GM21528 (cell line): ENCODE data around the gene RTN4.

ENCODE experiments used
- ATAC-seq: cut with Tn5 transposase; IDR thresholded peaks from one replicate; pipeline ENCODE4 v1.9.1; 2021; ENCODE audit warnings: mild to moderate bottlenecking, moderate library complexity; ENCODE audit not compliant: unreplicated experiment, low FRiP score

RTN4 gene

DNA sequence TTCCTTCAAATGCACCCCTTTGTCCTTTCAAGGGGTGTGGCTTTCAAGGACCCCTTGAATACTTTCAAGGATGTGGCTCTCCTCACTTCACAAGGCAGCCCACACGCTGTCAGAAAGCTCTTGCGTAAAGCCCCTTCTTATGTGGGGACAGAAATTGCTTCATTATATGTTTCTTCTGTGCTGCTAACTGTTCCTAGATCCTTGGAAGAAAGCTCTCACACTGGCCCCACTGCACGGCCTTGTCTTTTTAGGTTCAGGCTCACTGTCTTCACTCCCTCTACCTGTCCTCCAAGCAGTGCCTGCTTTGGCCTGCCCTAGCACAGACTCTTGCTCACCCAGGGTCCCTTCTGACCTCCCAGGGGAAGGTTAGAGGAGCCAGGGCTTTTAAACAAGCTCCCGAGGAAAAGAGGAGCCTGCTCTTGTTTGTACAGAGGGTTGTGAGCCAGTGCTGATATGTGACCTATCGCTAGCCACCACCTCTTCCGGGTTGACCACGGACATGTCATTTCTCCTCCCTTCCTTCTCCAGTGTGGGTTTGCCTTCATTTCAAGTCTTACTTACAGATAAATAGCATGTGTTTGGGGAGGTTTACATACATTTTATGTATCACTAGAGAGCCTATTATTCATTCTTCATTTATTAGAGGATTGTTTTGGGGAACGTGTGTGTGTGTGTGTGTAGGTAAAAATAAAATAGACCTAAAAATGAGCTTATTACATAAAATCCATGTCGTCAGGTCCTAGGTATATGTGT is 94.7 kb downstream of the RTN4 start:
- ATAC-seq: no peak

DNA sequence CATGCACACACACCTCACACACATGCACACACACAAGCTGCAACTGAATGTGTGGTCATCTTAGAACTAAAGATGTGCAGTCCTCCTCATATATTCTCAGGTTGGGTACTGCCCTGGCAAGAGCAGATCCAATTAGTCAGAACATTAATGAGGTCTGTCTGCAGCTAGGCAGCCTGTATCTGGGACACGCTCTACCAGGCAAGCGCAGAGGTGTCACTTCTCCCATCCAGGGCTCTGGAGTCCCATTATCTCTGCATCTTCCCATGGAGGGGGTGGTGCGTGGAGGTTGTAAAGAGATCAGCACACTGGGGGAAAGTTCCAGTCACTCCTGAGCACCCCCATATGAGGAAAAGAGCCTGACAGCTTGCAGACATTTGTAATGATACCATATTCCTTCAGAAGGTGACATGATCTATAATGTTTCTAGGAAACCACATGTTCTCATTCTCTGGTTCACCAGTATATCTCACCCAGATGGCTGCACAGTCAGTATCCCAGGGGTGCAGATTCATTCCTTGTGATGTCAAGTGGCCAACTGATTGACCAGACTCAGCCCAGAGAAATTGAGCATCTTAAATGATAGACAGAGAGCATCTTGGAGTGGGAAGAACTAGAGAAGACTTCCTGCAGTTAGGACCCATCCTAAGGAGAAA is 95.4 kb downstream of the RTN4 start:
- no peak for ATAC-seq

DNA sequence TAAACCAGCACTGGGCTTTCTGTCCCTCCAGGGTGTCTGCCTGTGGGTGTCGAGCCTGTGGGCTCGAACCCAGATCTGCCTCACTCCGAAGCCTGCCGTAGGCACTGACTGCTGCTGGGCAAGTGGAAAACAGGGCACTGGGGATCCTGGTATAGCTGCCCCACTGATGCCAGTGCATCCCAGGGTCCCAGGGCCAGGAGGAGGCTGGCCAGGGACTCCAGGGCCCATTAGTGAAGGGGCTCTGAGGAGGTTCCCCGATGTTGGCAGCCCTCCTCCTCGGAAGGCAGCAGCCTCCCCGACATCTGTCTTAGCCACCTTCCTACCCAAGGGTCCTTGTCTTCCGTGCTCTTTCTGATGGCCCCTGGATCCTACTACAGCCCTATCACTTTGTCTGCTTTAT is 96.1 kb downstream of the RTN4 start:
- ATAC-seq: no peak

DNA sequence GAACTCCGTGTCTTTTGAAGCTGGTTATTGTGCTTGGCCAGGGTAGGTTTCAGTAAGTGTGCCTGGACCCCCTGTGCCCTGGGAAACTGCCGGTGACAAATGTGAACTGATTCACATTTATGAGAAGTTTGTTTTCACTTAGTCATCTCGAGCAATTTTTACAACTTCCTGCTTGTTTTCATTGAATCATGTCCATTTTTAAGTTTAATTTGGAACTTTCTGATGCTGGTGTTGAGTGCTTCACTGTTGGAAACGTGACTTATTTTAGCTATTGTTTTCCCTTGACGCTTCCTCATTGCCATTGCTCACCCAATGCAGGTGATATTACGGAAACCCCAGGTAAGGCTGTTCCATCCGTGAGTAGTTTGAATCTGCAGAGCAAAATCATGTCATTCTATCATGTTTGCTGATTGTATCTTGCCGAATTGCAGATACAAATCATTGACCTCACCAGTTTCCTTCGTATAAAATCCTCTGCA is 97.2 kb downstream of the RTN4 start:
- ATAC-seq: no peak

DNA sequence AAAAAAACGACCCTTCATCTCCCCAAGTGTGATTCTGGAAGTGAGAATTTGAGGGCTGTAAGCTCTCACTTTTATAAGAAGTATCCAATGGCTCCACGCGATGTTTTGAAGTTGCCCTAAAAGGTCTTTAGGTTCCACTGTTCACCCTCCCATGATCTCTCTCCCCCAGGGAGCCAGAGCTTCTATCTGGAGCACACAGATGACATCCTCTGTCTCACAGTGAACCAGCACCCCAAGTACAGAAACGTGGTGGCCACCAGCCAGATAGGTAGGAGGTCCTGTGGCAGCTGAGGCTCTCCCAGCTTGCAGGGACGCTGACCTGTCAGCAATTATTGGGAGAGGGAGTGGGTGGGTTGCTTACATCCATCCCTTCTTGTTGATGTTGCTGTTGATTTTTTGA is 97.8 kb downstream of the RTN4 start:
- ATAC-seq: no peak

DNA sequence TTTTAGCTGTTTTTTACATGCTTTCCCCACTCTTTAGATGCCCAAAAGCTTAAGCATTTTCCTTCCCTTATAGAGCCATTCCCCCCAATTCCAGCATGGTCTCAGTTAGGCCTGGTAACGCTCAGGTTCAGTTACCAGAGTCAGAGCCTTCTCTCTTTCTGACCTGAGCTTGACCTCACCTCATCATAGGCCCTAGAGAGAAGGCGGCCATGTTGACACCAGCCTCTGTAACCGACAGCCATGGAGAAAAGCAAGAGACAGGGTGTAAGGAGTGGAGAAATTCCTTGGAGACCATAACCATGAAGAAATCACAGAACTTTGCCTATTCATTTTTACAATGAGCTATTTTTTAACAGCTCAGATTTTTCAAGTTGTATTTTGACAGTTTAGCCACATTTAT is 99.4 kb downstream of the RTN4 start:
- no peak for ATAC-seq

DNA sequence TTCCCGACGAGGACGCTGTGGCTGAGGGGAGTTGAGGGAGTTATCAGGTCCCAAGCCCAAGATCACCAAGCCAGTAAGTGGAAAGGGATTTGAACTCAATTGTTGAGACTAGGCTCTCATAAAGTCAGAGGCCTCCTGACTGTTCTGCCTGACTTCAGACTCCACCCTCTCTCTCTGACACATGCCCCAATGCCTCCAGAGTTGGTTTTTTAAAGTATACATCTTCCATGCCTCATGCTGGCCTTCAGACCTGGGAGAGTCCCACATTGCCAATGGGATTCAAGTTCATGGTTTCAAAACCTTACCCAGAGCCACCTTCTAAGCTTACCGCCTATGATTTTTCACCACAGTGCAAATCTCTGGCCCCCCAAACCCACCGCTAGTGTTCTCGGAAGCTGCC is 100.8 kb downstream of the RTN4 start:
- ATAC-seq: no peak

DNA sequence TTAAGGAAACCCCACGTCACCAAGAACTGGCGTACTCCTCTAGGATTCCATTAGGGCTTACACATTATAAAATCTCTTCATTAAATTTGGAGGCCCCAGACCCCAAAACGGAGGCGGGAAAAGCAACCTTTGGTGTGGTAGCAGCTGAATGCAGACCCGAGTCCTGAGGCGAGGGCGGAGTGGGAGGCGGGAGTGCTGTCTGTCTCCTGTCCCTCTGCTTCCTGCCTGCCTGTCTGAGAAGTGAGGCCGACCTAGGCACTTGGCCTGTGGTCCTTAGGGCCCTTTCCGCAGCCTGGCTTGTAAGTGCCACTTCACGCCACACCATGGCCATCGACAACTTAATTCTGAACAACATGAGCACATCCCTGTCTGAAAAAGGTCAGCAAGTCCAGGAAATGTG is 102.1 kb downstream of the RTN4 start:
- no peak for ATAC-seq

DNA sequence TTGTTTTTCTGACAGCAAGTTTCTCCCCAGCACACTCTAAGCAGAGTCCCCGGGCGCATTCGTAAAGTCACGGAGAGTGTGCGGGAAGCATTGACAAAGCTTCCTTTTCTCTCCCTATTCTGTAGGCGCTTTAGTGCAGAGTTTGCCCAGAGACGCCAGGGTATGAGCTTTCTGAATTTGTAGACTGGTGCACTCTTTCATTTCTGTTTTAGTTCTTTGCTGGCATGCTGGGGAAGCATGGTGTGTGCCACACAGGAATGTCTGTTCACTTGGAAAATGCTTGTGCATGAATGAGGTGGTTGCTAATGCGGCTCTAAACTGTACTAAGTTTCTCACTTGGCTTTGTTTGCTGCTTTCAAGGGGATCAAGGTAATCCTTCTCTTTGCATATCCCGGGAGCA is 102.6 kb downstream of the RTN4 start:
- no peak for ATAC-seq

DNA sequence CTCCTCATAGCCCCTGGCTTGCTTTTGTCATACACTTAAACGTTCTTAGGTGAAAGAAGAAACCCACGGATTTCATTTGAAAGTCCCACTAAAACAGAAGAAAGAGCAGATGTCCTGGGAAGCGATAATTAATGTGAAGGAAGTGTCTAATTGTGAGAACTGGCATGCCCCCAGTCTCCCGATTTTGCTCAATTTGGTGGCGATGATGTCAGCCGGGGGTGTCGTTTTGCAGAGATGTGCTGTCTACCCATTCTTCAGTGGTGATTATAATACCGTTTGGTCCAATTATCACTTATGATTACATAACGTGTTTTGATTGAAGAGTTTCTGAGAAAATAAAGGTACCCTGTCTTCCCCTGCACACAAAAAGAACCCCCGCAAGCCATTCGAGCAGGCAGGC is 103.1 kb downstream of the RTN4 start:
- ATAC-seq: no peak

DNA sequence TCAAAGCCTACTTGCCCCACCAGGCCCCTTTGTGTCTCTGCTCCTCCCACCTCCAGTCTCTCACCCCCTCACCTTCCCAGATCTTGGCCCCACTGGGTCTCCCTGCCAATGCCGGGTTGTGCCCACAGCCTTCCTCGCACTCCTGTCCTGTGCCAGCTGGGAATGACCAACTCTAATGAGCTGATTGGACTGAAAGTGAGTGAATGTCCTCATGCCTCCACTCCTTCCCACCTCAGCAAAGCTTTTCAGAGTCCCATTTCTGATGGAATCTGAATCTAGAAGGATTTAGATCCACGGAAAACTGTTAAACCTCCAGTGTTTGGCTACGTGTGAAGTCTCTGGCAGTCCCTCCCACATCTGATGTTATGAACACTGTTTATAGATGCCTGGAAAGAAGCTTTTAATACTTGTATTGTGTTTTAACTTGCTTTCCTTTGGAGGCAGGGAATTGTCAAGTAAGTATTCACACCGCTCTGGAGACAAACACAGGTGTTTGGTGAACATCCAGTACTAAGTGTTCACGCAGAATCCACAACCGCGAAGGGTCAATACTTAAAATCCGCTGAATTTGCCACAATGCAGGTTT is 103.9 kb downstream of the RTN4 start:
- no peak for ATAC-seq

DNA sequence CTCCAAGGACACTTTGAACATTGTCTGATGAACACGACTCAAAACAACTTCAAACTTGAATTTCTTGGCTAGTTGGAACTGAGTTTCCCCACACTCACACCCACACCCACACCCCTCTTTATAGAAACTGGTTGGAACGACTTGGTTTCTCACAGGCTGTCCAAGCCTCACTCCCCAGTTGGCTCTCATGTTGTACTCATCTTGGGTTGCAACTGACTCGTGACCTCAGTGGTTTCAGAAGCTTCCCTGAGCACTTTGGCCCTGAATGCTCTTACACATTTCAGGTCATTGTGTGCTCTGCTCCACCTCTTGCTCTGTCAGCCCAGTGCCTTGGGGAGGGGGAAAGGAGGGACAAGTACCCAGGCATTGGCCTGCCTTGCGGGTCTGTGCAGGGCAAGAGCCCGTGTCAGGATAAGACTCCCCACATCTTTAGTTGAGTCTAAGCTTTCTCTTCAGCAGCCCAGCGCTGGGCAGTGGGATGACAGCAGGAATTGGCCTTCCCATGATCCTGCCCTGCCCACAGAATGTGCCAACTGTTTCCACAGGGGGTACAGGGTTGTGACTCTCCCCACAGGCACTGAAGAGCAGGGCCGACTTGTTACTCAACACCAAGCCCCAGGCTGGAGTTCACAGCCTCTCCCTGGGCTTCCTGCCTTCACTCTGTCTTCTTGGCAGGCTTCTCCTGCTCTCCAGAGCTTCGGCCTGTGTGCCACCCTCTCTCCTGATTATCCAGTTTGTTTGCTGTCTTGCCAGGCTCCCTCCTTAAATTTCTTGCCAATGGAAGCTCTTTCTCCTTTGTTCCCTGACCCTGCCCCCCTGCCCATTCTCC is 104.6 kb downstream of the RTN4 start:
- ATAC-seq: no peak

DNA sequence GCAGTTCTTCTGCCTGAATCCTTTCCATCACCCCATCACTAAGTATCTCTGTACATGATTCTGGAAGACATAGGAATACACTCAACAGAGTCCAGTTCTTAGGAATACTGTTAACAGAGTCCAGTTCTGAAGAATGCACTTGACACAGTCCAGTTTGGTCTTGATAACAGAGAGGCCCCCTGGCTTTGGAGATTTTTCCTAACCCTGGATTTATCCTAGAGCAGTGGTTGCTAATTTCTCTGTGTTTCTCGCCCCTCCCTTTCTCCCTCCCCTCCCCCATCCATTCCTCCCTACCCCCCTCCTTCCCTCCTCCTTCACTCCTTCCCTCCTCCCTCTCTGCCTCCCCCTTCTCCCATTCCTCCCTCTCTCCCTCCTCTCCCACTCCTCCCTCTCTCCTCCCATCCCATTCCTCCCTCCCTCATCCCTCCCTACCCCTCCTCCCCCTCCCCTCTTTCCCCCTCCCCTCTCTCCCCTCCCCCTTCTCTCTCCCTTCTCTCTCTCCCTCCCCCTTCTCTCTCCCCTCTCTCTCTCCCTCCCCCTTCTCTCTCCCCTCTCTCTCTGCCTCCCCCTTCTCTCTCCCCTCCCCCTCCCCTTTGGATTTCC is 105.4 kb downstream of the RTN4 start:
- ATAC-seq: no peak

DNA sequence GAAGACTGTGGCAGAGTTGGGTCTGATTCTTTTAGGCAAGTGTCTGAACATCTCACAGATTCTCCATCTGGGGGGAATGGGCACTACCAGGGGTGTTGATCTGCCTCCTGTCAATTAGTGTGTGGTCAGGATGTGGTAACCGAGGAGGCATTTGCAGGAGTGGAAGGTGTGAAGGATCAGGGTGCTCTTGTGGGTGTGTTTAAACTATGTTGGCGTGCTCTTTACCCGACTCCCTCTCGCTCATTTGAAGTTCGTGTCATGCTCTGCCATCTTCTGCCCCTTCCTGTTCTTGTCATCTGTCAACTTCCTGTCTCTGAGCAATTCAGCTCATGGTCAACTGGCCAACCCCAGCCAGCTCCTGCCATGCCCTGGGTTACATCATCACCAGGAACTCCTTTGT is 107.9 kb downstream of the RTN4 start:
- ATAC-seq: no peak

DNA sequence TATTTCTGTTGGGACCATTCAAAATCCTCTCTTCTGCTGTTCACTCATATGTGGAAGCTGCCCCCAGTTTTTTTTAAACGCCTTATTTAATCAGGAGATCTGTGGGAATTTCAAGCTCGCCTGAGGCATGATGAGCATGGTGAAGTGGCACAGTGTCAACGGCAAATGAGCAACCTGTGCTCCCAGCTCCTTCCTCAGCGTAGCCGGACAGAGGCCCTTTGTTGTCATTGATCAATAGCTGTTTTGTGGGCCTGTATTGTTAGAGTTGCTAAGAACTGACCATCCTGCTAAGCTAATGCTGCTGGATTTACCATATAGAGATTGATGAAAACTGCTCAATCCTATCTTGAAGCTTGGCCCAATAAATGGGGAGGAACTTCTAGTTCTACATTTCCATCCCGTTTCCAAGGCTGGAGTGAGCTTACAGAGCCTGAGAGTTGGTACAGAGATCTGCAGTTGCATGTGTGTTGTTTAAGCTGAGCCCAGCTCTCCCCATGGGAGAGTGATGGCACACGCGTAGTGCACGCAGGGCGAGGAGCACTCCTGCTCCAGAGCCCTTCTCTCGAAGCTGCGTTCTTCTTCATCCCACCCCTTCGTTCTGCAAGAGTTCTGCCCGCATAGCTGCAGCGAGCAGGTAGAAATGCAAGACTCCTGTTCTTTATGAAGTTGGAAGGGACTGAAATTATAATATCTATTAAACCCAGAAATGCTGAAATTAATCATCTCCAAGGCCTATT is 108.8 kb downstream of the RTN4 start:
- no peak for ATAC-seq

DNA sequence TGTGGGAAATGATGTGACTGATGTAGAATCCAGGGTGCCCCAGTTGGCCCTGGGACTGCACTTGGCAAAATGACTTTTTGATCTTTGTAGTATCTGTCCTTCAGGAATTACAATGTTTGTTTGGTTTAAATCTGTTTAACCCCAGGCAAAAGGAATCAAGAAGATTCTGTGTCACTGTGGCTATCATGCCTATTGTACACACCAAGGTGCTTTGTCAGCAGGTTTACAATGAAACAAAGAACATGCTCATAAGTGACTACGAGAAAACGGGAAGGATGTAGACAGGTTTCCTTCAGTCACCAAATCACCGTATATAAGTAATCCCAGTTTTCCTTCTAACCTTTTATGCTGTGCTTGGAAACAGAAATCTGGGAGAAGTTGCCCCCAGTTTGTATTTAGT is 109.5 kb downstream of the RTN4 start:
- ATAC-seq: no peak

DNA sequence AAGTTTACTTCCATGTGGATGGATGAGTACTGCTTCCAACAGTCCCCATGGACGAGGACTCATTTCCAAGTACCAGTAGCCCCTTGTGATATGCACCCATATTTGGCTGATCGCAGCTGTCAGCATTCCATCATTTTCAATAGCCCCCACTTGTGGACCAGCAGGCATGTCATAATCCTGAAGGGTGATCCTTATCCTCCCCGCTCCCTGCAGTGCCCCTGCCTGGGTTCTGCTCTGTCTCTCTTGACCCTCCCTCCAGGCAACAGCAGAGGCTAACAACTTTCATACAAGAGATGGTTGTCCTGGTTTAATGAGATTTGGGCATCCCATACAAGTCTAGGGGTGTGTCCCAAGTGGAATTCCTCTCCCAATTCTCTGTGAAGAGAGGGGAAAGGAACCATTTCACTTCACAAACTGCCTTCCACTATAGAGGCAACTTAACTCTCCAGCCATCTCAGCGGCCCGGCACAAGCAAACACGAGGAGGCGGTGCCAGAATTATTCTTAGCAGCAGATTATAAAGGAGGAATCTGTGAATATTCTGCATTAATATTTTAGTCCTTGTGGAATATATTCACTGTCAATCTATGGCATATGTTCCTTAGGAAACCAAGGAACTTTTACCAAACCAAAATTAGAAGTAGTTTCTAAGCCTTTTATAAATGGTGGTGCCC is 110.7 kb downstream of the RTN4 start:
- ATAC-seq: no peak

DNA sequence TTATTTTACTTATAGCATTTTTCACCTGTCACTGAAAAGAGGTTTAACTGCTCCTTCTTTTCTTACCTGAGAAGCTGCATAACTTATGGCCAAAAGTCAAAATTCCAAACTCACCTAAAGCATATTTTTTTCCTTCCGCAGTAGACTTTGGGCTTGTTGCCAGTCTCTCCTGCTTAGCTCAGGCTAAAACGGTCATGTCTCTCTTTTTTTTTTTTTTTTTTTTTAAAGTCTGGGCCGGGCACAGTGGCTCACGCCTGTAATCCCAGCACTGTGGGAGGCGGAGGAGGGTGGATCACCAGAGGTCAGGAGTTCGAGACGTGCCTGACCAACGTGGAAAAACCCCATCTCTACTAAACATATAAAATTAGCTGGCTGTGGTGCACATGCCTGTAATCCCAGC is 113.5 kb downstream of the RTN4 start:
- no peak for ATAC-seq

DNA sequence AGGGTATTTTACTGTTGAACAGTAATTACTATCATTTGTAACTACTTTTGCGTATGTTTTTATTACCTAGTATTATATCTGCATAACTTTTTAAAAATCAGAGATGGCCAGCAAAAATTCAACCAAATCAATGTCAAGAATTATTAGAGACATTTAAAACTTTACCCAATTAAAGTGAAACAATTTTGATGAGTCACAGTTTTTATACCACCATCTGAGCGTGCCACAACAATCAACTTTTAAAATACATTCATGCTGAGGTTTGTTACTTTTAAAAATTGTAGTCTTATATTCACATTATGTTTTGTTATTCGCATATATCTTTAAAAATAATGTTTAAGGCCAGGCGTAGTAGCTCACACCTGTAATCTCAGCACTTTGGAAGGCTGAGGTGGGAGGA is 114.9 kb downstream of the RTN4 start:
- ATAC-seq: no peak
